Nephron (organoid): ENCODE data around the gene RGS6.

Source experiments
- H3K27ac Mint-ChIP-seq, 3 experiments: 2 replicates each; pipeline ENCODE4 v1.8.0; 2020; ENCODE audit warnings: mixed read lengths in 3 of 3, mild to moderate bottlenecking in 2 of 3, moderate library complexity in 1 of 3
- H3K27me3 Mint-ChIP-seq: 2 replicates; pipeline ENCODE4 v1.8.0; 2021; ENCODE audit warnings: low read depth, mild to moderate bottlenecking, moderate library complexity, mixed read lengths
- H3K36me3 Mint-ChIP-seq: 2 replicates; pipeline ENCODE4 v1.8.0; 2020; ENCODE audit warnings: low read depth, mixed read lengths
- H3K4me1 Mint-ChIP-seq: 2 replicates; pipeline ENCODE4 v1.8.0; 2020; ENCODE audit warnings: mixed read lengths
- H3K4me3 Mint-ChIP-seq, 3 experiments: 2 replicates each; pipeline ENCODE4 v1.8.0; 2020; ENCODE audit warnings: mild to moderate bottlenecking in 3 of 3, mixed read lengths in 3 of 3, moderate library complexity in 2 of 3
- H3K9me3 Mint-ChIP-seq: 2 replicates; pipeline ENCODE4 v1.8.0; 2020; ENCODE audit warnings: mixed read lengths
- TF ChIP-seq, protein P1 (sequence below), 3 experiments: fragments of 200-600 bp; sonication (generic); IDR thresholded peaks; one replicate each; pipeline ENCODE4 v1.5.0; 2021; ENCODE audit warnings: antibody characterized with exemption in 3 of 3; ENCODE audit not compliant: unreplicated experiment in 3 of 3

RGS6 gene

GRCh38 chr14:72613231-72613974 is 681.2 kb downstream of the RGS6 start:
- TF ChIP-seq, protein P1, sequence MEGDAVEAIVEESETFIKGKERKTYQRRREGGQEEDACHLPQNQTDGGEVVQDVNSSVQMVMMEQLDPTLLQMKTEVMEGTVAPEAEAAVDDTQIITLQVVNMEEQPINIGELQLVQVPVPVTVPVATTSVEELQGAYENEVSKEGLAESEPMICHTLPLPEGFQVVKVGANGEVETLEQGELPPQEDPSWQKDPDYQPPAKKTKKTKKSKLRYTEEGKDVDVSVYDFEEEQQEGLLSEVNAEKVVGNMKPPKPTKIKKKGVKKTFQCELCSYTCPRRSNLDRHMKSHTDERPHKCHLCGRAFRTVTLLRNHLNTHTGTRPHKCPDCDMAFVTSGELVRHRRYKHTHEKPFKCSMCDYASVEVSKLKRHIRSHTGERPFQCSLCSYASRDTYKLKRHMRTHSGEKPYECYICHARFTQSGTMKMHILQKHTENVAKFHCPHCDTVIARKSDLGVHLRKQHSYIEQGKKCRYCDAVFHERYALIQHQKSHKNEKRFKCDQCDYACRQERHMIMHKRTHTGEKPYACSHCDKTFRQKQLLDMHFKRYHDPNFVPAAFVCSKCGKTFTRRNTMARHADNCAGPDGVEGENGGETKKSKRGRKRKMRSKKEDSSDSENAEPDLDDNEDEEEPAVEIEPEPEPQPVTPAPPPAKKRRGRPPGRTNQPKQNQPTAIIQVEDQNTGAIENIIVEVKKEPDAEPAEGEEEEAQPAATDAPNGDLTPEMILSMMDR (IDR thresholded peaks at IDR 0.05; ENCODE audit: unreplicated experiment in 3 of 3): no peak
- Mint-ChIP-seq H3K27ac (peak overlapping the region; percentile 62 to 99 (median 70)), H3K36me3 (no peaks in the 10 kb centered on the region), H3K4me3 (peak overlapping the region in 1 of 3 experiments; percentile 34), H3K4me1 (peaks cover 61% of the 10 kb centered on the region), H3K9me3 (no peaks in the 10 kb centered on the region), H3K27me3 (peaks cover 8% of the 10 kb centered on the region)

DNA sequence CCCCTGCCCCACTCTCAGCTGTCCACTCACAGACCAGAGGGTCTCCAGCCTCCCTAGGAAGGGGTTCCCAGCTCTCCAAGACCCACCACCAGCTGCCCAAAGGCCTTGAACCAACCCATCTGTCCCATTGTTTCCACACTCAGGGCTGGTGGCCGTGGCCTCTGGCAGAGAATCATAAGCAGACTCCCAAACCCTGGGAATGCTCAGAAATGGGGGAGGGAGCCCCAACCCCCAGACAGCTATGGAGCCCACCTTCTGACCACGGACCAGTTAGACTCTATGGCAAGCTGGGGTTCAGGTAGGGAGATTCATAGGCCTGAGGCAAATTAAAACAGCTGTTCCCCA is 681.7 kb downstream of the RGS6 start:
- Mint-ChIP-seq H3K27ac (peak overlapping the region; percentile 62 to 99 (median 70)), H3K27me3 (peaks cover 8% of the 10 kb centered on the region), H3K4me1 (peaks cover 59% of the 10 kb centered on the region), H3K9me3 (no peaks in the 10 kb centered on the region), H3K36me3 (no peaks in the 10 kb centered on the region), H3K4me3 (peak overlapping the region in 1 of 3 experiments; percentile 34)
- TF ChIP-seq, protein P1 (IDR thresholded peaks at IDR 0.05; ENCODE audit: unreplicated experiment in 3 of 3): no peak

DNA sequence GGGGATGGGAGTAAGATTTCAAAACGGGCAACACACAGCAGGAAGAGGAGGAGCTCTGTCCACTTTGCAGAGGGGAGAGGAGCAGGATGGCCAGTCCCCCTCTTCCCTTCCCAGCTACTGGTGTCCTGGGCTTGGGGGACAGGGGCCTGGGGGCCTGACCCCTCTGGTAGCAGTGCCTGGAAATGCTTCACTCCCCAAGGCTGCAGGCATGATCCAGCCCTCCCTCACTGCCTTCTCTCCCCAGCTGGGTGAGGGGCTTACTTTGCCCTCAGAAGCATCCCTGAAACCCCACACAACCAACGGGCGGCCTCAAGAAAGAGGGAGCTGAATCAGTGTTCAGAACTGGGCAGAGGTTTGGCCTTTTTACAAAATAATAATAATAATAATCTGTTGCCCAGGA is 682.1 kb downstream of the RGS6 start:
- peak overlapping the region; percentile 62 to 99 (median 70) for H3K27ac Mint-ChIP-seq
- TF ChIP-seq, protein P1 (IDR thresholded peaks at IDR 0.05; ENCODE audit: unreplicated experiment in 3 of 3): no peak
- no peak overlapping the region for H3K4me3 Mint-ChIP-seq
- no peaks in the 10 kb centered on the region for H3K36me3 Mint-ChIP-seq
- peaks cover 8% of the 10 kb centered on the region for H3K27me3 Mint-ChIP-seq
- no peaks in the 10 kb centered on the region for H3K9me3 Mint-ChIP-seq
- H3K4me1 Mint-ChIP-seq: peaks cover 61% of the 10 kb centered on the region

DNA sequence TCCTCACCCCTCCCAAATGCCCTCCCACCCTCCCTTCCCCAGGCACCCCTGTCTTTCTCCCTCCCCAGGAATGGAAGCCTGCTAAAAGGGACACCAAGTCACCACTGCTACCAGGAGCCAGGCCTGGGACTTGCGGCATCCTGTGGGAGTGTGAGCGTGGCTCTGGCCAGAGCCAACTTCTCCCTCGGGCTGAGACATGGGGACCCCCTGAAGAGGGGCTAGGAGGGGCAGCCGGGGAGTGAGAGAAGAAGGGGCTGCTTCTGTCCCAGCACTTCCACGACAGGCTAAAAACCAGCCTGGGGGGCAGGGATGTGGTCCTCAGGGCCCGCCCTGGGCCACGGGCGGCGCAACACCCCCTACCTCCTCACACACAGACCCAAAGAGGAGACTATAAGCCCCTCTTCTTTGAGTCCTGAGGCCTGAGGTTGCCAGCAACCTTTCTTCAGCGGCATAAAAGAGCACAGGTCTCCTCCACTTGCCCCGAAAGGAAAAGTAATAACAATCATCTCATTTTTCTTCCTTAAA is 682.7 kb downstream of the RGS6 start:
- peak overlapping the region; percentile 95 to 99 (median 96) for H3K27ac Mint-ChIP-seq
- H3K4me1 Mint-ChIP-seq: peaks cover 66% of the 10 kb centered on the region
- H3K4me3 Mint-ChIP-seq: no peak overlapping the region
- peaks cover 8% of the 10 kb centered on the region for H3K27me3 Mint-ChIP-seq
- no peaks in the 10 kb centered on the region for H3K36me3 Mint-ChIP-seq
- TF ChIP-seq, protein P1 (IDR thresholded peaks at IDR 0.05; ENCODE audit: unreplicated experiment in 3 of 3): no peak
- no peaks in the 10 kb centered on the region for H3K9me3 Mint-ChIP-seq

DNA sequence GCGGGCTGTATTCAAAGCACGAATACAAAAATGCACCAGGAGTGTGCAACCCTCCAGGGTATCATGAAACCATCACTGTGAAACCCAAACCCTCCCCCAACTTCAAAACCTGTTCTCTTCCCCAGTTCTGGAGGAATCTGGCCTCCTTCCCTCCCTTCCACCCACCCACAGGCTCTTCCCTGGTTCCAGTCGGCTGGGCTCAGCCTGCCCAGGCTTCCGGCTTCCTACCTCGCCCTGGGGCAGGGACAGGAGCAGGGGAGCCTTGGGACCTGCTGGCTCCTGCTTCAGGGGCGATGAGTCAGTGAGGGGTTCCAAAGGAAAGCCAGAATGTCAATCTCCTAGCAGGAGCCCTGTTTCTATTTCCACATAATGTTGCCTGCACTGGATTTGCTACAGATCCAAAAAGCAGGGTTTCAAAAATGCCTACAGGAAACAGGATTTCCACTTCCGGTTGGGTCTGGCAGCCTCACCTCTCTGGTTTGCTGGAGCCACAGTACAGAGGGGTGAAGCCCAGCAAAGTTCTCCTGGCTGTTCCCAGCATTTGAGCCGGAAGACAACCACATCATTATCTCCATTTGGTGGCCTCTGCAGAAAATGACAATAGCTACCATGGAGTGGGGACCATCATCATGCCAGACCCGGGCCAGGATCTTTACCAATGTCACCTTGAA is 683.4 kb downstream of the RGS6 start:
- Mint-ChIP-seq H3K27me3 (peaks cover 8% of the 10 kb centered on the region), H3K9me3 (no peaks in the 10 kb centered on the region), H3K36me3 (no peaks in the 10 kb centered on the region), H3K27ac (peak overlapping the region; percentile 95 to 99 (median 96)), H3K4me1 (peaks cover 72% of the 10 kb centered on the region), H3K4me3 (peak overlapping the region in 1 of 3 experiments; percentile 34)
- TF ChIP-seq, protein P1 (IDR thresholded peaks at IDR 0.05; ENCODE audit: unreplicated experiment in 3 of 3): no peak
